ENCODE results near the gene IL36B. TPM values are rescaled to one million over a fixed set of nuclear protein-coding genes. Genes with fewer than 3 reads are reported as not detected.
A peak's percentile ranks its signal among the peaks of the same experiment; 100 is the strongest.

The IL36B gene
- total and polyA plus RNA-seq, 9 of the 15 experiments (the other 6 are each of a cell fraction or from before 2014, with no cell fraction given): not detected

GRCh38 chr2:113060396-113060795 lies 7.7 kb upstream of the IL36B start:
- no peak overlapping the region for H3K4me3 ChIP-seq
- no peaks in the 10 kb centered on the region for H3K79me2 ChIP-seq (ENCODE audit: control insufficient read depth, insufficient read depth, low read length)
- POLR2A ChIA-PET: no interaction called here
- FAIRE-seq (no peak), DNase-seq (ENCODE audit: extremely low read depth in 1 of 4, low spot score in 3 of 4) (no peak), ATAC-seq (no peak)
- no peak overlapping the region for H3K27ac ChIP-seq (ENCODE audit: extremely low read depth, low read depth, low read length)
- no peak overlapping the region for H3K9ac ChIP-seq (ENCODE audit: insufficient read depth in 1 of 2, low read depth in 2 of 2, low read length in 2 of 2)
- TF ChIP-seq KDM4B (IDR thresholded peaks at IDR 0.05; ENCODE audit: borderline replicate concordance in 2 of 2, low read depth in 1 of 2) (no peak), RNF2 (IDR thresholded peaks at IDR 0.05) (no peak), NFIX (CRISPR knock-in tag; IDR thresholded peaks at IDR 0.05; ENCODE audit: low read depth) (no peak)
- in situ Hi-C loops (cut with MboI) (no loop called here), intact Hi-C loops (cut with micrococcal nuclease) (no loop called here)
- CTCF ChIA-PET (ENCODE audit: low intra/inter-chr PET ratio): no interaction called here
- WGBS (ENCODE audit: insufficient coverage, low coverage, missing lambda C conversion rate): 1% methylated on average over 4 of the region's 4 CpGs
- H4K20me1 ChIP-seq (replicated peaks; ENCODE audit: control insufficient read depth, insufficient read depth, low read length): no peaks in the 10 kb centered on the region
- BruUV-seq (replicated peaks): no TSS peak
- H3K9me3 ChIP-seq (replicated peaks; ENCODE audit: control insufficient read depth, insufficient read depth, low read depth, low read length): no peaks in the 10 kb centered on the region
- no peaks in the 10 kb centered on the region for H3K9me1 ChIP-seq (ENCODE audit: control insufficient read depth, insufficient read depth, low read length)
- H3K36me3 ChIP-seq (ENCODE audit: control insufficient read depth, insufficient read depth, low read length): no peaks in the 10 kb centered on the region
- no peak overlapping the region for H2AFZ ChIP-seq (ENCODE audit: low read depth, low read length)
- no peaks in the 10 kb centered on the region for H3K4me1 ChIP-seq (replicated peaks in 1 of 2; ENCODE audit: control insufficient read depth in 2 of 2, insufficient read depth in 2 of 2, low read length in 2 of 2)
- peaks cover 0 to 22% of the 10 kb centered on the region in 2 experiments; a peak in 3 of 5 replicates for H3K27me3 ChIP-seq (ENCODE audit: control insufficient read depth in 2 of 2, insufficient read depth in 2 of 2, low read length in 2 of 2)
- H3K4me2 ChIP-seq (ENCODE audit: insufficient read depth, low read length): no peak overlapping the region

GRCh38 chr2:113058998-113059960 lies 6.6 kb upstream of the IL36B start, which contains the start of gene IL36RN:
IL36RN (plus strand) TSS chr2:113059198; CDS start chr2:113059439, 241 bp downstream.
- no peak within 1 kb of the TSS for H3K4me3 ChIP-seq
- POLR2A ChIA-PET: interaction anchor here (0.5 to 1.9 kb wide), 8 partner anchors 9 to 1141 kb away, joined by 3 to 6 read pairs (median 4); partner anchors contain the start of gene IL1F10
- ATAC-seq (peak; percentile 86), DNase-seq (ENCODE audit: extremely low read depth in 1 of 4, low spot score in 3 of 4) (peak in 1 of 4 experiments; percentile 14), FAIRE-seq (no peak)
- peak within 1 kb of the TSS; percentile 28; the same call in 1 of the 2 replicates for H2AFZ ChIP-seq (ENCODE audit: low read depth, low read length)
- H3K9me1 ChIP-seq (ENCODE audit: control insufficient read depth, insufficient read depth, low read length): no peaks in the 10 kb centered on the region
- in situ Hi-C loops (cut with MboI): no loop called here
- WGBS (ENCODE audit: insufficient coverage, low coverage, missing lambda C conversion rate): 2% methylated on average over 15 of the region's 15 CpGs
- H3K4me1 ChIP-seq (replicated peaks in 1 of 2; ENCODE audit: control insufficient read depth in 2 of 2, insufficient read depth in 2 of 2, low read length in 2 of 2): no peaks in the 10 kb centered on the region
- H4K20me1 ChIP-seq (replicated peaks; ENCODE audit: control insufficient read depth, insufficient read depth, low read length): no peaks in the 10 kb centered on the region
- H3K27me3 ChIP-seq (ENCODE audit: control insufficient read depth in 2 of 2, insufficient read depth in 2 of 2, low read length in 2 of 2): peaks cover 0 to 17% of the 10 kb centered on the region in 2 experiments; a peak in 3 of 5 replicates
- no peaks in the 10 kb centered on the region for H3K9me3 ChIP-seq (replicated peaks; ENCODE audit: control insufficient read depth, insufficient read depth, low read depth, low read length)
- no peaks in the 10 kb centered on the region for H3K79me2 ChIP-seq (ENCODE audit: control insufficient read depth, insufficient read depth, low read length)
- CTCF ChIA-PET (ENCODE audit: low intra/inter-chr PET ratio): no interaction called here
- H3K9ac ChIP-seq (ENCODE audit: insufficient read depth in 1 of 2, low read depth in 2 of 2, low read length in 2 of 2): no peak within 1 kb of the TSS
- no peak within 1 kb of the TSS for H3K27ac ChIP-seq (ENCODE audit: extremely low read depth, low read depth, low read length)
- no peaks in the 10 kb centered on the region for H3K36me3 ChIP-seq (ENCODE audit: control insufficient read depth, insufficient read depth, low read length)
- H3K4me2 ChIP-seq (ENCODE audit: insufficient read depth, low read length): peak within 1 kb of the TSS; percentile 3; the same call in 1 of the 2 replicates
- BruUV-seq (replicated peaks): no TSS peak
- intact Hi-C loops (cut with micrococcal nuclease): no loop called here
- TF ChIP-seq GABPA (tag; conservative IDR thresholded peaks at IDR 0.05; ENCODE audit: low read depth) (peak; percentile 55), NFE2L1 (tag; IDR thresholded peaks at IDR 0.05; ENCODE audit: borderline replicate concordance, low read depth) (no peak), STAT5B (CRISPR knock-in tag; IDR thresholded peaks at IDR 0.05) (no peak), RREB1 (CRISPR knock-in tag; IDR thresholded peaks at IDR 0.05) (no peak), RAD21 (CRISPR knock-in tag; conservative IDR thresholded peaks at IDR 0.05 in 1 of 2, IDR thresholded peaks at IDR 0.05 in 1 of 2) (no peak)
